HG03095 (cell line): Measurements from ENCODE around the gene RTP1.
"Not testable (repeated sequence)": the region's sequence is repeated elsewhere in the genome, so short reads cannot be mapped to it uniquely, and the experiment has no call there.

Source experiments
- ATAC-seq: cut with Tn5 transposase; IDR thresholded peaks from one replicate; pipeline ENCODE4 v1.9.1; 2021; ENCODE audit warnings: moderate library complexity; ENCODE audit not compliant: unreplicated experiment

Gene RTP1

GRCh38 chr3:187197335-187197649, at the start of gene RTP1:
RTP1 (plus strand) TSS chr3:187197486; CDS start chr3:187197516, 30 bp downstream.
- no peak for ATAC-seq

GRCh38 chr3:187150186-187150585, 47.1 kb upstream of the RTP1 start:
- no peak for ATAC-seq

GRCh38 chr3:187150599-187150998, 46.7 kb upstream of the RTP1 start:
- no peak for ATAC-seq

GRCh38 chr3:187161556-187161955, 35.7 kb upstream of the RTP1 start:
- no peak for ATAC-seq

GRCh38 chr3:187162265-187162953, 34.9 kb upstream of the RTP1 start:
- no peak for ATAC-seq

- ATAC-seq: no peak
These were observed 32.1 kb upstream of the RTP1 start for GRCh38 chr3:187165144-187165543.

GRCh38 chr3:187166750-187167149, 30.5 kb upstream of the RTP1 start:
- ATAC-seq: no peak

GRCh38 chr3:187167777-187168176, 29.5 kb upstream of the RTP1 start:
- ATAC-seq: no peak

GRCh38 chr3:187169231-187169960, 27.9 kb upstream of the RTP1 start:
- ATAC-seq: no peak

GRCh38 chr3:187170911-187171310, 26.4 kb upstream of the RTP1 start:
- not testable (repeated sequence) for ATAC-seq

GRCh38 chr3:187172929-187173328, 24.4 kb upstream of the RTP1 start:
- no peak for ATAC-seq

GRCh38 chr3:187181454-187182170, 15.7 kb upstream of the RTP1 start:
- no peak for ATAC-seq

- no peak for ATAC-seq
These were observed 13.9 kb upstream of the RTP1 start for GRCh38 chr3:187183210-187183862.

GRCh38 chr3:187183903-187184302, 13.4 kb upstream of the RTP1 start:
- ATAC-seq: no peak

GRCh38 chr3:187185759-187186158, 11.5 kb upstream of the RTP1 start:
- ATAC-seq: no peak

- no peak for ATAC-seq
These were observed 10.9 kb upstream of the RTP1 start for GRCh38 chr3:187186375-187186774.

- no peak for ATAC-seq
These were observed 10.4 kb upstream of the RTP1 start for GRCh38 chr3:187186801-187187421.

GRCh38 chr3:187188931-187189330, 8.4 kb upstream of the RTP1 start:
- no peak for ATAC-seq

- no peak for ATAC-seq
These were observed 6.0 kb upstream of the RTP1 start for GRCh38 chr3:187191271-187191670.

GRCh38 chr3:187193181-187193580, 4.1 kb upstream of the RTP1 start:
- no peak for ATAC-seq
